K562 (cell line): Measurements from ENCODE around the gene KBTBD6. TPM values are rescaled to one million over a fixed set of nuclear protein-coding genes. Genes with fewer than 3 reads are reported as not detected.

Experiments
- ATF3 ChIP-seq, 2 experiments: fragments of 450-650 bp in 1 of 2; sonication (generic) in 1 of 2; formaldehyde crosslinking in 1 of 2; IDR thresholded peaks in 1 of 2; conservative IDR thresholded peaks in 1 of 2; 2 replicates each; pipeline versions ENCODE4 v1.6.1 to v1.8.1; 2016 to 2023; ENCODE audit warnings: mild to moderate bottlenecking in 2 of 2, moderate library complexity in 2 of 2, inconsistent platforms in 1 of 2, missing genetic modification reagents in 1 of 2
- ATF7 ChIP-seq: fragments of 450-650 bp; IDR thresholded peaks from 2 replicates; pipeline ENCODE4 v1.7.1; 2014; ENCODE audit warnings: mild to moderate bottlenecking, moderate library complexity
- BACH1 ChIP-seq: fragments of 200-800 bp; sonication (Bioruptor generic); IDR thresholded peaks from 2 replicates; pipeline ENCODE4 v1.6.1; 2016; ENCODE audit warnings: missing genetic modification characterization, missing compliant biosample characterization
- BRCA1 ChIP-seq, 2 experiments: fragments of 450-650 bp in 1 of 2; sonication (generic) in 1 of 2; formaldehyde crosslinking in 1 of 2; IDR thresholded peaks; 2 replicates each; pipeline versions ENCODE4 v1.5.0 to v1.6.1; 2017 to 2020; ENCODE audit warnings: mild to moderate bottlenecking in 1 of 2, missing genetic modification reagents in 1 of 2
- C11orf30 ChIP-seq: fragments of 450-650 bp; IDR thresholded peaks from 2 replicates; pipeline ENCODE4 v1.6.1; 2016; ENCODE audit warnings: low read depth, mild to moderate bottlenecking
- CHD1 ChIP-seq: fragments of 200-600 bp; sonication (generic); IDR thresholded peaks from one replicate; pipeline ENCODE4 v1.6.1; 2012; ENCODE audit warnings: mild to moderate bottlenecking, moderate library complexity, low read length, inconsistent platforms
- CSDE1 ChIP-seq, 2 experiments: fragments of 450-650 bp; IDR thresholded peaks; 2 replicates each; pipeline ENCODE4 v1.6.1; 2016; ENCODE audit warnings: mild to moderate bottlenecking in 1 of 2
- FOXA1 ChIP-seq: fragments of 450-650 bp; IDR thresholded peaks from 2 replicates; pipeline ENCODE4 v1.6.1; 2016; ENCODE audit warnings: mild to moderate bottlenecking, borderline replicate concordance
- GATA2 ChIP-seq: sonication (generic); formaldehyde crosslinking; IDR thresholded peaks from 2 replicates; pipeline ENCODE4 v1.4.0; 2020; ENCODE audit warnings: mild to moderate bottlenecking, missing genetic modification reagents
- GTF3C2 ChIP-seq: IDR thresholded peaks from 3 replicates; pipeline ENCODE4 v1.6.1; 2011; ENCODE audit warnings: borderline replicate concordance, mild to moderate bottlenecking, moderate library complexity; ENCODE audit not compliant: insufficient read length; ENCODE audit errors: extremely low read depth
- HDAC1 ChIP-seq, 2 experiments: fragments of 450-650 bp; IDR thresholded peaks; 2 replicates each; pipeline ENCODE4 v1.6.1; 2016 to 2017; ENCODE audit warnings: inconsistent platforms in 1 of 2, mild to moderate bottlenecking in 1 of 2, moderate library complexity in 1 of 2
- HMG20A ChIP-seq: fragments of 450-650 bp; formaldehyde crosslinking; conservative IDR thresholded peaks from 2 replicates; pipeline ENCODE4 v1.4.0; 2020; ENCODE audit warnings: mild to moderate bottlenecking, mixed read lengths
- HNRNPH1 ChIP-seq: fragments of 200-400 bp; formaldehyde crosslinking; optimal IDR thresholded peaks from 2 replicates; pipeline ENCODE3; 2017; ENCODE audit warnings: low read depth, mild to moderate bottlenecking, low read length, moderate library complexity
- MAFF ChIP-seq: IDR thresholded peaks from 2 replicates; pipeline ENCODE4 v1.6.1; 2012; ENCODE audit warnings: low read length, improper control_type of control experiment
- MAFK ChIP-seq: IDR thresholded peaks from 2 replicates; pipeline ENCODE4 v1.6.1; 2011; ENCODE audit warnings: low read length, improper control_type of control experiment
- PHF8 ChIP-seq: fragments of 200-600 bp; sonication (generic); IDR thresholded peaks from 2 replicates; pipeline ENCODE4 v1.6.1; 2012; ENCODE audit warnings: mixed run types, mild to moderate bottlenecking, inconsistent platforms, low read length, moderate library complexity, borderline replicate concordance
- RFX5 ChIP-seq: IDR thresholded peaks from 2 replicates; pipeline ENCODE4 v1.6.1; 2011; ENCODE audit warnings: low read depth, mild to moderate bottlenecking, improper control_type of control experiment, low read length
- SAFB2 ChIP-seq: fragments of 200-400 bp; formaldehyde crosslinking; IDR thresholded peaks from 2 replicates; pipeline ENCODE4 v1.6.1; 2018; ENCODE audit warnings: borderline replicate concordance, low read length, low read depth, moderate library complexity; ENCODE audit not compliant: severe bottlenecking
- SRSF7 ChIP-seq: fragments of 200-400 bp; formaldehyde crosslinking; optimal IDR thresholded peaks from 2 replicates; pipeline ENCODE3; 2017; ENCODE audit warnings: mild to moderate bottlenecking, low read depth, low read length
- ZBED1 ChIP-seq: IDR thresholded peaks from 2 replicates; pipeline ENCODE4 v1.6.1; 2014
- ZNF316 ChIP-seq: fragments of 450-650 bp; IDR thresholded peaks from 2 replicates; pipeline ENCODE4 v1.6.1; 2016
- ZNF347 ChIP-seq: fragments of 450-650 bp; formaldehyde crosslinking; IDR thresholded peaks from 2 replicates; pipeline ENCODE4 v1.4.0; 2020; ENCODE audit warnings: low read depth, mild to moderate bottlenecking, moderate library complexity
- ZNF431 ChIP-seq: sonication (generic); formaldehyde crosslinking; IDR thresholded peaks from 2 replicates; pipeline ENCODE4 v1.8.0; 2022; ENCODE audit warnings: mild to moderate bottlenecking, missing genetic modification reagents
- ZNF445 ChIP-seq: fragments of 250-450 bp; sonication (Bioruptor Pico); IDR thresholded peaks from 2 replicates; pipeline ENCODE4 v1.4.0; 2020; ENCODE audit warnings: low read depth, mild to moderate bottlenecking, moderate library complexity
- ZNF449 ChIP-seq: fragments of 250-450 bp; sonication (Bioruptor Pico); IDR thresholded peaks from 2 replicates; pipeline ENCODE4 v1.8.0; 2022; ENCODE audit warnings: moderate library complexity, mild to moderate bottlenecking, inconsistent platforms
- polyA plus RNA-seq, 8 experiments: library from polyadenylated mRNA; depleted of rRNA in 4 of 8; stranded (reverse) in 5 of 8; unstranded in 3 of 8; fragments of >200 nt; fragmentation: Nextera tagmentation in 2 of 8; fragmentation: Illumina TruSeq in 1 of 8; extraction: Ambion mirVana in 2 of 8; extraction: Trizol in 1 of 8; gene quantifications; 2 replicates each; pipeline versions ENCODE4 v1.2.1 to v1.2.3, GENCODE V29; 2011 to 2014; ENCODE audit warnings: inconsistent platforms in 1 of 8, missing spikeins in 1 of 8
- total RNA-seq, 7 experiments: library from RNA; depleted of rRNA in 6 of 7; stranded (reverse); fragments of >200 nt in 6 of 7; fragmentation: Illumina TruSeq in 2 of 7; extraction: Trizol in 2 of 7; gene quantifications; 2 replicates each; pipeline versions ENCODE4 v1.2.1 to v1.2.3, GENCODE V29; 2011 to 2021; ENCODE audit warnings: low replicate concordance in 1 of 7

KBTBD6 gene
- total and polyA plus RNA-seq, 9 of the 15 experiments (the other 6 are each of a cell fraction or from before 2014, with no cell fraction given) = 1.9 to 4.9 (median 3.2) TPM

GRCh38 chr13:41179593-41180250, 47.1 kb upstream of the KBTBD6 start (continued):
- TF ChIP-seq ZNF449 (no peak), PHF8 (no peak), ATF3 (IDR thresholded peaks at IDR 0.05) (0 out of 2 replicates have a peak, but pooled peaks have one; percentile 16), ATF3 (CRISPR knock-in tag; conservative IDR thresholded peaks at IDR 0.05) (no peak), SRSF7 (no peak), FOXA1 (no peak), HNRNPH1 (no peak), ZNF316 (peak; percentile 94), HMG20A (CRISPR knock-in tag) (no peak), CSDE1 (IDR thresholded peaks at IDR 0.05) (no peak), ATF7 (no peak), BRCA1 (IDR thresholded peaks at IDR 0.05) (no peak), BRCA1 (CRISPR knock-in tag; IDR thresholded peaks at IDR 0.05) (no peak), ZNF431 (CRISPR knock-in tag) (no peak), ZNF445 (no peak), BACH1 (tag) (peak; percentile 43; the same call in 1 of the 2 replicates), SAFB2 (no peak), HDAC1 (IDR thresholded peaks at IDR 0.05) (no peak), C11orf30 (peak; percentile 93), ZNF347 (CRISPR knock-in tag) (no peak), GATA2 (no peak), CHD1 (no peak), RFX5 (no peak), ZBED1 (no peak), MAFF (peak; percentile 85), GTF3C2 (no peak), MAFK (peak; percentile 81)
